Caco-2 (cell line): ENCODE data around the gene BTK. TPM values are rescaled to one million over a fixed set of nuclear protein-coding genes. Genes with fewer than 3 reads are reported as not detected.

Experiments
- BruUV-seq: library from RNA; stranded (reverse); fragments of 400-500 nt; replicated peaks from 2 replicates; lab custom pipeline; 2021; lab: Mats Ljungman, UMichigan
- CTCF ChIA-PET: fragments of 300-600 bp; sonication (Branson Sonifier 250); formaldehyde crosslinking; loops from one replicate; lab custom pipeline; 2022; ENCODE audit warnings: antibody characterized with exemption; lab: Charles Lee
- POLR2A ChIA-PET: fragments of 300-600 bp; sonication (Branson Sonifier 250); formaldehyde crosslinking; loops from one replicate; lab custom pipeline; 2022; ENCODE audit warnings: antibody characterized with exemption; lab: Charles Lee
- DNase-seq, 2 experiments: peaks; one replicate each; pipeline versions ENCODE4 v3.0.0 to v3.0.0-alpha.2; 2020 to 2022
- H3K27me3 ChIP-seq: replicated peaks from 2 replicates; pipeline ENCODE4 v1.6.0; 2011; ENCODE audit warnings: low read length; ENCODE audit not compliant: control insufficient read depth, insufficient read depth
- H3K36me3 ChIP-seq: 2 replicates; pipeline ENCODE4 v1.5.1; 2011; ENCODE audit warnings: low read length; ENCODE audit not compliant: control insufficient read depth, insufficient read depth
- H3K4me1 ChIP-seq: fragments of 250-450 bp; sonication (Bioruptor Pico); 2 replicates; pipeline ENCODE4 v1.5.1; 2020; ENCODE audit warnings: mild to moderate bottlenecking
- H3K4me3 ChIP-seq: 2 replicates; pipeline ENCODE4 v1.5.1; 2011; ENCODE audit warnings: low read depth, mild to moderate bottlenecking, control low read depth, low read length
- H3K9me3 ChIP-seq: fragments of 250-450 bp; sonication (Bioruptor Pico); 2 replicates; pipeline ENCODE4 v1.5.1; 2020; ENCODE audit warnings: mild to moderate bottlenecking, moderate library complexity
- H3K27ac Mint-ChIP-seq: one replicate; pipeline ENCODE4 v1.8.0; 2022; ENCODE audit warnings: mixed read lengths; ENCODE audit not compliant: unreplicated experiment
- H3K27me3 Mint-ChIP-seq: one replicate; pipeline ENCODE4 v1.8.0; 2022; ENCODE audit warnings: mixed read lengths; ENCODE audit not compliant: insufficient read depth, unreplicated experiment
- H3K36me3 Mint-ChIP-seq: one replicate; pipeline ENCODE4 v1.8.0; 2022; ENCODE audit warnings: mild to moderate bottlenecking, mixed read lengths; ENCODE audit not compliant: insufficient read depth, unreplicated experiment
- H3K4me1 Mint-ChIP-seq: one replicate; pipeline ENCODE4 v1.8.0; 2022; ENCODE audit warnings: low read depth, mixed read lengths; ENCODE audit not compliant: unreplicated experiment
- H3K4me3 Mint-ChIP-seq: one replicate; pipeline ENCODE4 v1.8.0; 2022; ENCODE audit warnings: mild to moderate bottlenecking, moderate library complexity, mixed read lengths; ENCODE audit not compliant: unreplicated experiment
- H3K9me3 Mint-ChIP-seq: one replicate; pipeline ENCODE4 v1.8.0; 2022; ENCODE audit warnings: mixed read lengths; ENCODE audit not compliant: unreplicated experiment
- intact Hi-C: fragments of 100-400 bp; cut with micrococcal nuclease; formaldehyde crosslinking; loops from one replicate; pipeline ENCODE4 v1.10.0; 2022; ENCODE audit not compliant: unreplicated experiment
- total RNA-seq: library from RNA; stranded (reverse); gene quantifications from 2 replicates; pipeline ENCODE4 v1.2.3, GENCODE V29; 2022
- TF ChIP-seq, protein P1 (sequence below), 2 experiments: fragments of 200-600 bp in 1 of 2; IDR thresholded peaks; 1 replicate in 1 of 2; 2 replicates in 1 of 2; pipeline versions ENCODE4 v1.5.1 to v1.8.0; 2011 to 2022; ENCODE audit warnings: antibody characterized with exemption in 1 of 2, control low read depth in 1 of 2, inconsistent platforms in 1 of 2, low read depth in 1 of 2, low read length in 1 of 2, mild to moderate bottlenecking in 1 of 2, moderate library complexity in 1 of 2; ENCODE audit not compliant: insufficient read depth in 1 of 2, severe bottlenecking in 1 of 2, unreplicated experiment in 1 of 2

BTK gene
- total RNA-seq, 1 experiment from 2014 or later = not detected

DNA sequence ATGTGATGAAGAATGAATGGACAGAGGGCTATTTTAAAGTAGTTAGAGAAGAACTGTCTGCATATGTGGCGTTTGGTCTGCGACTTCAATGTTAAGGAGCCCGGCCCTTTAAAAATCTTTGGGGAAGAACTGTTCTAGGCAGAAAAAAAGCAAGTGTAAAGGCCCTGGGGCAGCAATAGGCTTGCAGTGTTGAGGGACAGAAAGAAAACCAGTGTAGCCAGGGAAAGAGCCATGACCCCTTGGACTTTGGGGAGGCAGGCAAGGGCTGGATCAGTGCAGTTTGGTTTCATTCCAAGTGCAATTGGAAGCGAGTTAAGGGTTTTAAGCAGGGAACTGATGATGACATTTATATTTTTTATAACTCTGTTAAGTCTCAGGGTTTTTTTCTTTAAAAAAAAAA, 13.8 kb upstream of the BTK start:
- no peaks in the 10 kb centered on the region for H3K4me1 ChIP-seq
- no peaks in the 10 kb centered on the region for H3K27me3 ChIP-seq
- H3K4me3 Mint-ChIP-seq = no peak overlapping the region
- no peaks in the 10 kb centered on the region for H3K9me3 Mint-ChIP-seq
- BruUV-seq = no TSS peak
- H3K36me3 ChIP-seq = no peaks in the 10 kb centered on the region
- DNase-seq = no peak
- intact Hi-C loops = no loop called here
- no peaks in the 10 kb centered on the region for H3K27me3 Mint-ChIP-seq
- H3K4me1 Mint-ChIP-seq = peaks cover 4% of the 10 kb centered on the region
- ChIA-PET POLR2A (no interaction called here), CTCF (no interaction called here)
- peaks cover 34% of the 10 kb centered on the region for H3K36me3 Mint-ChIP-seq
- no peak overlapping the region for H3K4me3 ChIP-seq
- TF ChIP-seq, protein P1, sequence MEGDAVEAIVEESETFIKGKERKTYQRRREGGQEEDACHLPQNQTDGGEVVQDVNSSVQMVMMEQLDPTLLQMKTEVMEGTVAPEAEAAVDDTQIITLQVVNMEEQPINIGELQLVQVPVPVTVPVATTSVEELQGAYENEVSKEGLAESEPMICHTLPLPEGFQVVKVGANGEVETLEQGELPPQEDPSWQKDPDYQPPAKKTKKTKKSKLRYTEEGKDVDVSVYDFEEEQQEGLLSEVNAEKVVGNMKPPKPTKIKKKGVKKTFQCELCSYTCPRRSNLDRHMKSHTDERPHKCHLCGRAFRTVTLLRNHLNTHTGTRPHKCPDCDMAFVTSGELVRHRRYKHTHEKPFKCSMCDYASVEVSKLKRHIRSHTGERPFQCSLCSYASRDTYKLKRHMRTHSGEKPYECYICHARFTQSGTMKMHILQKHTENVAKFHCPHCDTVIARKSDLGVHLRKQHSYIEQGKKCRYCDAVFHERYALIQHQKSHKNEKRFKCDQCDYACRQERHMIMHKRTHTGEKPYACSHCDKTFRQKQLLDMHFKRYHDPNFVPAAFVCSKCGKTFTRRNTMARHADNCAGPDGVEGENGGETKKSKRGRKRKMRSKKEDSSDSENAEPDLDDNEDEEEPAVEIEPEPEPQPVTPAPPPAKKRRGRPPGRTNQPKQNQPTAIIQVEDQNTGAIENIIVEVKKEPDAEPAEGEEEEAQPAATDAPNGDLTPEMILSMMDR (IDR thresholded peaks at IDR 0.05; ENCODE audit: insufficient read depth in 1 of 2, low read depth in 1 of 2, low read length in 1 of 2, severe bottlenecking in 1 of 2, unreplicated experiment in 1 of 2) = no peak
- H3K9me3 ChIP-seq = no peaks in the 10 kb centered on the region
- H3K27ac Mint-ChIP-seq = no peak overlapping the region

DNA sequence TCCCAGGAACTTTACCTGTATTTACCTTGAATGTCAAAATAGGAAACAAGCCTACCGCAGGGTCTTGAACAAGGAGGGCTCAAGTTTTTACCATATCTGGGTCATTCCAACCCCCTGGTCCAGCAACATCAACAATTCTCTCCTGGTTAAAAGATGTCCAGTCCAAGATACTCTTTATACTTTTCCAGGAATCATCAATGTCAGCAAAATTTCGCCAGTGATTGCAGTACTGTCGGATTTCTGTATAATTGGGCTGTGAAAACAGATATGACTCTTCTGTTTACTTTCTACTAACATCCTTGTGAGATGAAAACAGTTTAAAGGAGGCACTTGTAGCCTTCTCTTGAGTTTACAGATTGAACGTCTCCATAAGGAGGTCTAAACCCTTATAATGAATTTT, 12.7 kb upstream of the BTK start:
- no peaks in the 10 kb centered on the region for H3K36me3 ChIP-seq
- no TSS peak for BruUV-seq
- no peaks in the 10 kb centered on the region for H3K4me1 ChIP-seq
- no peak overlapping the region for H3K4me3 ChIP-seq
- no peak for DNase-seq
- TF ChIP-seq, protein P1 (IDR thresholded peaks at IDR 0.05; ENCODE audit: insufficient read depth in 1 of 2, low read depth in 1 of 2, low read length in 1 of 2, severe bottlenecking in 1 of 2, unreplicated experiment in 1 of 2) = no peak
- H3K36me3 Mint-ChIP-seq = peaks cover 38% of the 10 kb centered on the region
- no peaks in the 10 kb centered on the region for H3K9me3 ChIP-seq
- intact Hi-C loops = no loop called here
- H3K27me3 ChIP-seq = no peaks in the 10 kb centered on the region
- no peak overlapping the region for H3K27ac Mint-ChIP-seq
- H3K4me3 Mint-ChIP-seq = no peak overlapping the region
- H3K9me3 Mint-ChIP-seq = no peaks in the 10 kb centered on the region
- no peaks in the 10 kb centered on the region for H3K27me3 Mint-ChIP-seq
- POLR2A ChIA-PET = no interaction called here
- peaks cover 4% of the 10 kb centered on the region for H3K4me1 Mint-ChIP-seq
- CTCF ChIA-PET = no interaction called here

DNA sequence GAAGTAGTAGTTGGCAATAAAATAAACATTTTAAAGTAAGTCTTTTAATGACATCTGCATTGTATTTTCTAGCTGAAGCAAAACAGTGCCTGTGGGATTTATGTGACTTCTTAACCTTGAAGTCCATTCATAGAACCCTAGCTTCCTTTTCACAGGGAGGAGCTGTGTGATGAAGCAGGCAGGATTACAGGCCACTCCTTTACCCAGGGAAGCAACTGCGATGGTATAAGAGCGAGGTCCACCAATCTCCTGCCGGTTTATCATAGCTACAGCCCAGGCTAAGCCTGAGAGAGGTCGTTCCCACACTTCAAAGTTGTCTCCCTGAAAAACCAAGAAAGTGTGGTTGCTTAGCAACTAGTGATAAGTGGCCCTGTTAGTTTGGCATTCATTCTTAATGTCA, 11.8 kb upstream of the BTK start:
- H3K4me1 ChIP-seq = no peaks in the 10 kb centered on the region
- Mint-ChIP-seq H3K4me1 (peaks cover 4% of the 10 kb centered on the region), H3K9me3 (no peaks in the 10 kb centered on the region), H3K36me3 (peaks cover 44% of the 10 kb centered on the region), H3K27me3 (no peaks in the 10 kb centered on the region), H3K4me3 (no peak overlapping the region), H3K27ac (no peak overlapping the region)
- H3K4me3 ChIP-seq = no peak overlapping the region
- CTCF ChIA-PET = no interaction called here
- intact Hi-C loops = no loop called here
- H3K27me3 ChIP-seq = no peaks in the 10 kb centered on the region
- POLR2A ChIA-PET = no interaction called here
- no peak for DNase-seq
- H3K36me3 ChIP-seq = no peaks in the 10 kb centered on the region
- H3K9me3 ChIP-seq = no peaks in the 10 kb centered on the region
- BruUV-seq = no TSS peak
- TF ChIP-seq, protein P1 (IDR thresholded peaks at IDR 0.05; ENCODE audit: insufficient read depth in 1 of 2, low read depth in 1 of 2, low read length in 1 of 2, severe bottlenecking in 1 of 2, unreplicated experiment in 1 of 2) = no peak
